ENCODE data around the gene OGFOD3. TPM values are rescaled to one million over a fixed set of nuclear protein-coding genes. Genes with fewer than 3 reads are reported as not detected.
"Not testable (repeated sequence)": the region's sequence is repeated elsewhere in the genome, so short reads cannot be mapped to it uniquely, and the experiment has no call there.

The OGFOD3 gene
- total RNA-seq, 2 donors from 2014 or later = 23.3 to 40.8 TPM

DNA sequence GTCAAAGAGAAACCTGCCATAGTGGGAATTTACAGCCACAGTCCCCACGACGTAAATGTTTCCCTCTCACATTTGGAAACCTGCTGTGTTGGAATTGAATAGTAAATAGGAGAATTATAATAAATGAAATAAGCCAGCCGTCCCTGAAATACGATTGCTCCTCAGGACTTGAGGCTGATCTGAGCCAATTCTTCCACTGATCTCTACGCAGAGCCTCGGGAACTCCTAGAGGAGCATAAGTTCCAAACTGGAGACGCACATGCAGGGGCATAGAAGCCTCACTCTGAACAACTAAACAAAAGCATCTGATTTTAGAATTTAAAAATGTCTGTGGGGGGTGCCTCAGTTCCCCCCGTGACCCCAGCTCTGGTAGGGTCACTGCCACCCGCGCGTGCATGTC lies 69.5 kb downstream of the OGFOD3 start:
- Histone ChIP-seq H3K27ac (no peak overlapping the region), H3K4me3 (no peak overlapping the region), H3K27me3 (no peaks in the 10 kb centered on the region), H3K36me3 (no peaks in the 10 kb centered on the region), H3K9me3 (no peaks in the 10 kb centered on the region), H3K4me1 (peaks cover 4% of the 10 kb centered on the region), H3K9ac (ENCODE audit: low read depth in 2 of 2, low read length in 2 of 2) (no peak overlapping the region)
- no peak for DNase-seq
- TF ChIP-seq, protein P1, sequence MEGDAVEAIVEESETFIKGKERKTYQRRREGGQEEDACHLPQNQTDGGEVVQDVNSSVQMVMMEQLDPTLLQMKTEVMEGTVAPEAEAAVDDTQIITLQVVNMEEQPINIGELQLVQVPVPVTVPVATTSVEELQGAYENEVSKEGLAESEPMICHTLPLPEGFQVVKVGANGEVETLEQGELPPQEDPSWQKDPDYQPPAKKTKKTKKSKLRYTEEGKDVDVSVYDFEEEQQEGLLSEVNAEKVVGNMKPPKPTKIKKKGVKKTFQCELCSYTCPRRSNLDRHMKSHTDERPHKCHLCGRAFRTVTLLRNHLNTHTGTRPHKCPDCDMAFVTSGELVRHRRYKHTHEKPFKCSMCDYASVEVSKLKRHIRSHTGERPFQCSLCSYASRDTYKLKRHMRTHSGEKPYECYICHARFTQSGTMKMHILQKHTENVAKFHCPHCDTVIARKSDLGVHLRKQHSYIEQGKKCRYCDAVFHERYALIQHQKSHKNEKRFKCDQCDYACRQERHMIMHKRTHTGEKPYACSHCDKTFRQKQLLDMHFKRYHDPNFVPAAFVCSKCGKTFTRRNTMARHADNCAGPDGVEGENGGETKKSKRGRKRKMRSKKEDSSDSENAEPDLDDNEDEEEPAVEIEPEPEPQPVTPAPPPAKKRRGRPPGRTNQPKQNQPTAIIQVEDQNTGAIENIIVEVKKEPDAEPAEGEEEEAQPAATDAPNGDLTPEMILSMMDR (IDR thresholded peaks at IDR 0.05) = no peak
- intact Hi-C loops (cut with DNase I) = no loop called here

DNA sequence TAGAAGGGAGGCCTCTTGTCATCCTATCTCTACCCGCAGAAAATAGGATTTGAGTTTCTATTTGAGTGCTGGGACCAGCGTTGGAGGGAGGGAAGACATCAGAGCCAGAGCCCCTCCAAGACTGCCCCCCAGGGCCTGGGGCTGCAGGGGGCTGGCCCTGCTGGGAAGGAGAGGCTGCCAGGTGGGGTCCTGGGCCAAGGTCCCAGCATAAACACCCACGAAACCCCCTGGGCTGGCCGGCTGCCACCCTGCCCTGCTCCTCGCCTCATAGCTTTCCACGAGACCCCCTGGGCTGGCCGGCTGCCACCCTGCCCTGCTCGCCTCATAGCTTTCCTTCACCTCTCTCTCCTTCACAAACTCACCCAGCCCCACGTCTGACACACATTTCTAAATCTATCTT lies 70.0 kb downstream of the OGFOD3 start:
- no peak overlapping the region for H3K9ac ChIP-seq (ENCODE audit: low read depth in 2 of 2, low read length in 2 of 2)

DNA sequence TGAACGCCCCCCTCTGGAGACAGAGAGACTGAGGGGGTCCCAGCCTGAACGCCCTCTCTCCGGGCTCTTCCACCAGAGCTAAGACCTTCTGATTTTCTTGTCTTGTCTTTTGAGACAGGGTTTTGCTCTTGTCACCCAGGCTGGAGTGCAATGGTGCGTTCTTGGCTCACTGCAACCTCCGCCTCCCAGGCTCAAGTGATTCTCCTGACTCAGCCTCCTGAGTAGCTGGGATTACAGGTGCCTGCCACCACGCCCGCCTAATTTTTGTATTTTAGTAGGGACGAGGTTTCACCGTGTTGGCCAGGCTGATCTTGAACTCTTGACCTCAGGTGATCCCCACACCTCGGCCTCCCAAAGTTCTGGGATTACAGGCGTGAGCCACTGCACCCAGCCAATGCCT lies 70.4 kb downstream of the OGFOD3 start:
- DNase-seq; H3K9ac ChIP-seq (ENCODE audit: low read depth in 2 of 2, low read length in 2 of 2); H3K27me3 ChIP-seq; H3K27ac ChIP-seq; H3K36me3 ChIP-seq; H3K4me1 ChIP-seq; intact Hi-C loops (cut with DNase I); H3K9me3 ChIP-seq; H3K4me3 ChIP-seq: not testable (repeated sequence)

More for the DNA sequence above, 70.0 kb downstream of the OGFOD3 start:
- peaks cover 4% of the 10 kb centered on the region for H3K4me1 ChIP-seq
- intact Hi-C loops (cut with DNase I) = no loop called here
- H3K9me3 ChIP-seq = no peaks in the 10 kb centered on the region
- H3K27ac ChIP-seq = no peak overlapping the region
- no peaks in the 10 kb centered on the region for H3K27me3 ChIP-seq
- no peaks in the 10 kb centered on the region for H3K36me3 ChIP-seq
- DNase-seq = no peak
- no peak overlapping the region for H3K4me3 ChIP-seq
- TF ChIP-seq, protein P1 (IDR thresholded peaks at IDR 0.05) = no peak

DNA sequence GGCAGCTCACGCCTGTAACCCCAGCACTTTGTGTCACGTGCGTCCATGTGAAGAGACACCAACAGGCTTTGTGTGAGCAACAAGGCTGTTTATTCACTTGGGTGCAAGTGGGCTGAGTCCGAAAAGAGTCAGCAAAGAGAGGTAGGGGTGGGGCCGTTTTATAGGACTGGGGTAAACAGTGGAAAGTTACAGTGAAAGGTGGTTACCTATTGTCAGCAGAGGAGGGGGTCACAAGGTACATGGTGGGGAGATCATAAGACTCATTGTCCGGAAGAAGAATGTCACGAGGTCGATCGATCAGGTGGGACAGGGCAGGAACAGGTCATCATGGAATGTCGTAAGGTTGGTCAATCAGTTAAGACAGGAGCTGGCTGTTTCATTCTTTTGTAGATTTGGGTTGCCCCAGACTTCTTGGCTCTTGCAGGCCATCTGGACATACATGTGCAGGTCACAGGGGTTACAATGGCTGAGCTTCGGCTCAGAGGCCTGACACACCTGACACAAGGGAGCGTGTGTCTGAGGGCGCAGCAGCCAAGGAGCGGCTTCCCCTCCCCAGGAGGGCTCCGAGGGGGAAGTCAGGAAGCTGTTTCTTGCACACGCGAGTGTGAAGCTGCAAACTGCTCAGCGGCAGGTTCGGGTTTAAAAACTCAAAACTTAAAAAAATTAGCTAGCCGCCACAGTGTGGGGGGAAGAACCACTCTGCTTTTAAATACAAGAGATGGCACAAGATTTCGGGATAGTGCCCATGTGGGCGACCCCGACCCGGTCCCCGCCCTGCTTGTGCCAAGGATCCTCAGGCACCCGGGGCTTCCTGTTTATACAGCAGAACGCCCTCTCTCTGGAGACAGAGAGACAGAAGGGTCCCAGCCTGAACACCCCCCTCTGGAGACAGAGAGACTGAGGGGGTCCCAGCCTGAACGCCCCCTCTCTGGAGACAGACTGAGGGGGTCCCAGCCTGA lies 71.8 kb downstream of the OGFOD3 start:
- H3K27me3 ChIP-seq = no peaks in the 10 kb centered on the region
- intact Hi-C loops (cut with DNase I) = no loop called here
- no peak overlapping the region for H3K9ac ChIP-seq (ENCODE audit: low read depth in 2 of 2, low read length in 2 of 2)
- no peaks in the 10 kb centered on the region for H3K4me1 ChIP-seq
- no peak overlapping the region for H3K27ac ChIP-seq
- no peaks in the 10 kb centered on the region for H3K9me3 ChIP-seq
- DNase-seq = peak; percentile 76
- TF ChIP-seq, protein P1 (IDR thresholded peaks at IDR 0.05) = no peak
- no peaks in the 10 kb centered on the region for H3K36me3 ChIP-seq
- no peak overlapping the region for H3K4me3 ChIP-seq

DNA sequence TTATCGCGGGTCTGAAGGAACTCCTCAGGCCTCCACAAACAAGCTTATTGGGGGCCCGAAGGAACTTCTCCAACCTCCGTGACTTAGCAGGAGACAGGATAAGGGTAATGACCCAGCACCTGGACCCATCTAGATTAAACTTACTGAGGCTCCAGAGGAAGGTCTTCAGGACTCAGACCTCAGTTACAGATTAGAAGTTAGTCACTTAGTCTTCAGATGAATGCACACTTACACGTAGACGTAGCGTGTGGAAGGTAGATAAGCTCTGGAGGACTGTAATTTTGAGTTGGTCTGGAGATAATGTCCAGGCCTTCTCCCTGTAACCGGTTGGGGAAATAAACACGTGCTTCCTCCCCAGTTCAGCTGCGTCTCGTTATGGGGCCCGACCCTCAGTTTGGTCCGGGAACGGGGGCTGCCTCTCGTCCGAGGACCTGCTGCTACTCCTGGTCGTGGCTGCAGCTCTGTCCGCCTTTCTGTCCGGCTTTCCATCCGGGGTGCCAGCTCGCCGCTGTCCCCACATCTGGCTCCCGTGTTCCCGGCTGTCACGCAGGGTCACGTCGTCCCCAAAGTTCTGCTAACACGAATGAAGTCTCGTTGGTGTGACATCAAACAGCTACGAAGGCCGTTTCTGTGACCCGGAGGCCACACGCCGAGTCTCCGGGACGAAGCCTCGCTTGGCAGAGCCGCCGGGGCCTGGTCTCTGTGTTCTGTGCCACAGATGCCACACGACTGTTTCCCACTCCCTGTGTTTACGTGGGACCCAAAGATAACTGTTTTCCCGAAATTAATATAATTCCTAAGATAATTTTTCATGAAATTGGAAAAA lies 73.0 kb downstream of the OGFOD3 start:
- Histone ChIP-seq H3K27ac (no peak overlapping the region), H3K9me3 (no peaks in the 10 kb centered on the region), H3K4me1 (no peaks in the 10 kb centered on the region), H3K9ac (ENCODE audit: low read depth in 2 of 2, low read length in 2 of 2) (no peak overlapping the region), H3K36me3 (no peaks in the 10 kb centered on the region), H3K27me3 (no peaks in the 10 kb centered on the region), H3K4me3 (no peak overlapping the region)
- DNase-seq = no peak
- TF ChIP-seq, protein P1 (IDR thresholded peaks at IDR 0.05) = no peak
- intact Hi-C loops (cut with DNase I) = no loop called here

Data from colonic mucosa (tissue), 4 donors.